A673 (cell line): ENCODE data around the gene SARDH. TPM values are rescaled to one million over a fixed set of nuclear protein-coding genes. Genes with fewer than 3 reads are reported as not detected.

Experiments
- BruUV-seq: library from RNA; stranded (reverse); fragments of 400-500 nt; replicated peaks from 2 replicates; lab custom pipeline; 2021; lab: Mats Ljungman, UMichigan
- CTCF ChIA-PET: fragments of 300-600 bp; sonication (Branson Sonifier 250); formaldehyde crosslinking; loops from one replicate; lab custom pipeline; 2022; ENCODE audit warnings: antibody characterized with exemption; lab: Charles Lee
- POLR2A ChIA-PET: fragments of 300-600 bp; sonication (Branson Sonifier 250); formaldehyde crosslinking; loops from one replicate; lab custom pipeline; 2022; ENCODE audit warnings: antibody characterized with exemption; ENCODE audit not compliant: low non-redundant PET; lab: Charles Lee
- DNase-seq: peaks from one replicate; pipeline ENCODE4 v3.0.0-alpha.2; 2015; ENCODE audit warnings: low spot score
- H3K27ac ChIP-seq: fragments of 200-600 bp; sonication (generic); 2 replicates; pipeline ENCODE4 v1.5.1; 2016; ENCODE audit warnings: mixed run types, low read depth, mild to moderate bottlenecking, mixed read lengths, antibody characterized with exemption, low read length; ENCODE audit not compliant: poor library complexity, severe bottlenecking
- H3K27me3 ChIP-seq: fragments of 200-600 bp; sonication (generic); replicated peaks from 2 replicates; pipeline ENCODE4 v1.6.1; 2017; ENCODE audit warnings: mixed run types, low read depth, mild to moderate bottlenecking, mixed read lengths, antibody characterized with exemption, low read length; ENCODE audit not compliant: insufficient read depth, poor library complexity
- H3K36me3 ChIP-seq: fragments of 200-600 bp; sonication (generic); 2 replicates; pipeline ENCODE4 v1.6.1; 2016; ENCODE audit warnings: mixed run types, mild to moderate bottlenecking, mixed read lengths, antibody characterized with exemption, low read length; ENCODE audit not compliant: insufficient read depth, poor library complexity, severe bottlenecking
- H3K4me1 ChIP-seq: fragments of 200-600 bp; sonication (generic); 2 replicates; pipeline ENCODE4 v1.6.1; 2017; ENCODE audit warnings: mixed run types, mild to moderate bottlenecking, mixed read lengths, antibody characterized with exemption, low read length; ENCODE audit not compliant: insufficient read depth, poor library complexity, severe bottlenecking
- H3K4me3 ChIP-seq: fragments of 200-600 bp; sonication (generic); 2 replicates; pipeline ENCODE4 v1.5.1; 2016; ENCODE audit warnings: low read depth, mixed run types, mild to moderate bottlenecking, mixed read lengths, low read length; ENCODE audit not compliant: poor library complexity, severe bottlenecking
- H3K9me3 ChIP-seq: fragments of 200-600 bp; sonication (generic); 2 replicates; pipeline ENCODE4 v1.6.1; 2016; ENCODE audit warnings: mixed run types, low read depth, mild to moderate bottlenecking, mixed read lengths, antibody characterized with exemption, low read length; ENCODE audit not compliant: poor library complexity, severe bottlenecking
- EZH2 ChIP-seq: fragments of 200-600 bp; sonication (generic); IDR thresholded peaks from 2 replicates; pipeline ENCODE4 v1.6.1; 2017; ENCODE audit warnings: borderline replicate concordance, low read depth, mild to moderate bottlenecking, mixed read lengths, antibody characterized with exemption, low read length; ENCODE audit not compliant: poor library complexity, severe bottlenecking
- intact Hi-C: fragments of 100-400 bp; cut with micrococcal nuclease; formaldehyde crosslinking; loops from one replicate; pipeline ENCODE4 v1.10.0; 2022; ENCODE audit not compliant: unreplicated experiment
- total RNA-seq: library from RNA; stranded (reverse); gene quantifications from 2 replicates; pipeline ENCODE4 v1.2.3, GENCODE V29; 2021
- TF ChIP-seq, protein P1 (sequence below): fragments of 300-800, 200-600 bp; sonication (generic); conservative IDR thresholded peaks from 2 replicates; pipeline ENCODE4 v1.5.1; 2017; ENCODE audit warnings: low read depth, mild to moderate bottlenecking, antibody characterized with exemption, low read length, moderate library complexity, mixed read lengths

Gene SARDH
- total RNA-seq, 1 experiment from 2014 or later: 0.37 TPM

DNA sequence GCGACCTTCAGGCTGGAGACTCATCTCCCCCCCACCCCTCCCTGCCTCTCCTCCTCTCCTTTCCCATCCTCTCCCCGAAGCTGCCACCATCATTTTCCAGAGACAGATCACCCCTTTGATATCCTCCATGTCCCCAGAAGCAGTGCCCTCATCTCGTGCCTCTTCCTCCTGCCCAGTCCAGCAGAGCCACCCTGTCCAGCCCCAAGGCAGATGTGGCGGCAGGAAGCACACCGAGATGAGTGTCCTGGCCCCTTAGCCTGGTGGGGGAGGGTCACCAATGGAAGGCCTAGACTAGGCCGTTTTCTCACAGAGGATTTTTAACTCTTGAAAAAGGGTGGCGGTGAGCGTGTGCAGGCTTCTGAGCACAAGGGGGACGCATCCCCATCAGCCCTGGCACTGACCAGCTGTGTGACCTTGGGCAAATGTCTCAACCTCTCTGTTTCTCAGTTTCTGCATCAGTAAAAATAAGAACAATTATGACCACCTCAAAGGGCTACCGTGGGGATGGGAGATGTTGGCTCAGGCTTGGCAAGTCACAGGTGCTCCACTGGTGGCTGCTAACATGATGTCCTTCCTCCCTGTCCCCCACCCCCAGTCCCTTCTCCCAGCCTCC lies 48.9 kb downstream of the SARDH start:
- no TSS peak for BruUV-seq
- H3K4me3 ChIP-seq: no peak overlapping the region
- H3K27me3 ChIP-seq: no peaks in the 10 kb centered on the region
- ChIA-PET CTCF (no interaction called here), POLR2A (no interaction called here)
- intact Hi-C loops: no loop called here
- TF ChIP-seq, protein P1, sequence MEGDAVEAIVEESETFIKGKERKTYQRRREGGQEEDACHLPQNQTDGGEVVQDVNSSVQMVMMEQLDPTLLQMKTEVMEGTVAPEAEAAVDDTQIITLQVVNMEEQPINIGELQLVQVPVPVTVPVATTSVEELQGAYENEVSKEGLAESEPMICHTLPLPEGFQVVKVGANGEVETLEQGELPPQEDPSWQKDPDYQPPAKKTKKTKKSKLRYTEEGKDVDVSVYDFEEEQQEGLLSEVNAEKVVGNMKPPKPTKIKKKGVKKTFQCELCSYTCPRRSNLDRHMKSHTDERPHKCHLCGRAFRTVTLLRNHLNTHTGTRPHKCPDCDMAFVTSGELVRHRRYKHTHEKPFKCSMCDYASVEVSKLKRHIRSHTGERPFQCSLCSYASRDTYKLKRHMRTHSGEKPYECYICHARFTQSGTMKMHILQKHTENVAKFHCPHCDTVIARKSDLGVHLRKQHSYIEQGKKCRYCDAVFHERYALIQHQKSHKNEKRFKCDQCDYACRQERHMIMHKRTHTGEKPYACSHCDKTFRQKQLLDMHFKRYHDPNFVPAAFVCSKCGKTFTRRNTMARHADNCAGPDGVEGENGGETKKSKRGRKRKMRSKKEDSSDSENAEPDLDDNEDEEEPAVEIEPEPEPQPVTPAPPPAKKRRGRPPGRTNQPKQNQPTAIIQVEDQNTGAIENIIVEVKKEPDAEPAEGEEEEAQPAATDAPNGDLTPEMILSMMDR: no peak
- TF ChIP-seq EZH2: no peak
- DNase-seq: no peak
- peaks cover 10% of the 10 kb centered on the region for H3K4me1 ChIP-seq
- no peaks in the 10 kb centered on the region for H3K36me3 ChIP-seq
- no peaks in the 10 kb centered on the region for H3K9me3 ChIP-seq
- H3K27ac ChIP-seq: no peak overlapping the region

DNA sequence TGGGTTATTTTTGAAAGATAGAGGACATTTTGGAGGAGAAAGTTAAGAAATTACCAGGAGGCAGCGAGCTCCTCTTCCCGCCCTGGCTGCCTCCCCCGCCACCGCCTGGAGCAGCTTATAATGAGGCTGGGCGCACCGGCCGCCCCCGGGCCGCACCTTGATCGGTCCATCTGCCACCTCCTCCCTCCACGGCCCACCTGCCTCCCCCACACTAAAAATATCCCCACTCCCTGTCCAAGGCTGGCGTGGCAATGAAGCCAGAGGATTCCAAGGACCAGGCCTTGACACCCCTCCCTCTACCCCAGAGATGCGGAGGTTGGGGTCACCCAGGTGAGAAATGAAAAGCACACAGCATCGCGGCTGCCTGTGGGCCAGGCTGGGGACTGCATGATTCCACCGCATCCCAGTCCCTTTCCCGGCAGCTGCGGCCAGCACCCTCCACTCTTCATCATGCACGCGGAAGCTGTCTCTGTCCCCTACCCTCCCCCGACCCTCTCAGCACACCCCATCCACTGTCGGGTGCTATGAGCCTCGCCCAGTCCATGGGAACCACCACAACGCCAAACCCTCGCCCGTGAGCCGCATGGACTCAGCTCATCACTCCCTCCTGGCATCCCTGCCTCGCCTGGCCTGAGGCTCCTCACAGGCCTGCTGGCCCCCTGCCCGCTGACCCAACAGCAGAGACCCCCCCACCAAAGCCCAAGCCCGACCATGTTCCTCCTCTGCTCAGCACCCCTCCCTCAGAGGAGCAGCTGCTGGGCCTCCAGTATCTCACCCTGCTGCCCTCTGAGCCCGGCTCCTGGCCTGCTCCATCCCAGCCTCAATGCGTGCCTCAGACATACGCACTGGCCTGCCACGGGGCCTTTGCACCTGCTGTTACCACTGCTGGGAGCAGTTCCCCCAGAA lies 50.0 kb downstream of the SARDH start:
- Histone ChIP-seq H3K36me3 (no peaks in the 10 kb centered on the region), H3K4me3 (no peak overlapping the region), H3K27me3 (no peaks in the 10 kb centered on the region), H3K27ac (no peak overlapping the region), H3K9me3 (no peaks in the 10 kb centered on the region), H3K4me1 (peaks cover 10% of the 10 kb centered on the region)
- ChIA-PET POLR2A (no interaction called here), CTCF (no interaction called here)
- intact Hi-C loops: no loop called here
- TF ChIP-seq, protein P1: no peak
- no peak for TF ChIP-seq EZH2
- BruUV-seq: no TSS peak
- DNase-seq: no peak

DNA sequence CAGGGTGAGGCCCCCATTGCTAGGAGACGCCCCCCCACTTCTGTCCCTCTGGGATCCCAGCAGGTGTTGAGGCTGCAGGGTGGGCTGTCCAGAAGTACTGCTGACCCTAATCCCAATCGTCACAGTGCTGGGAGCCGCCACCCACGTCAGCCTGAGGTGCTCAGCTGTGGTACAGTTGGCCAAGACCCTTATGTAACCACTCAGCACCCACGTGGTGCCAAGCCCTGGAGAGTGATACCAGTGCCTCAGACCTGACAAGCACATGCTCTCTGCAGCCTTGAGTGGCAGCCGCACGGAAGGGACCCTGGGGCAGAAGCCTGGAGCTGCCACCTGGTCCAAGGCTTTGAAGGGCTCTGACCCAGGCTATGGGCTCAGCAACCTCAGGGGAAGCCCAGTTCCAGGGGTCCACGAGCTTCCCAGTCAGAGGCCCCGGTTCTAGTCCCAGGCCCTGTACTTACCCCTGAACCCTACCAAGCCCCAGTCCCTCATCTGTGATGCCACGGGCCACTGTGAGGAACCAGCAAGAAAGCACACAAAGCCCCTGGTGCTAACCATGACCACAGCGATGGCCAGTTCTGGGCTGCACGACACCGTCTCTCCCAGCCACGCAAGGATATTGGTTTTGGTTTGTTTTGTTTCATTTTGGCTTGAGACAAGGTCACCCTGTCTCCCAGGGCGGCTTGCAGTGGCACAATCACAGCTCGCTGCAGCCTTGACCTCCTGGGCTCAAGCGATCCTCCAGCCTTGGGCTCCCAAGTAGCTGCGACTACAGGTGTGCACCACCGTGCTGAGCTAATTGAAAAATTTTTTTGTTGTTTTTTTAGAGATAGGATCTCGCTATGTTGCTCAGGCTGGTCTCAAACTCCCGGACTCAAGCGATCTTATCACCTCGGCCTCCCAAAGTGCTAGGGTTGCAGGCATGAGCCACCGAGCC lies 51.2 kb downstream of the SARDH start:
- CTCF ChIA-PET: no interaction called here
- no peaks in the 10 kb centered on the region for H3K36me3 ChIP-seq
- no TSS peak for BruUV-seq

More for the DNA sequence above, 51.2 kb downstream of the SARDH start:
- Histone ChIP-seq H3K9me3 (no peaks in the 10 kb centered on the region), H3K4me1 (peaks cover 8% of the 10 kb centered on the region), H3K27me3 (no peaks in the 10 kb centered on the region), H3K4me3 (no peak overlapping the region), H3K27ac (no peak overlapping the region)
- POLR2A ChIA-PET: no interaction called here
- intact Hi-C loops: no loop called here
- DNase-seq: no peak
- TF ChIP-seq EZH2: no peak
- TF ChIP-seq, protein P1: no peak
